HCT116 (cell line): Measurements from ENCODE around the gene CRB3. TPM values are rescaled to one million over a fixed set of nuclear protein-coding genes. Genes with fewer than 3 reads are reported as not detected.

Experiments
- ATAC-seq: fragments of 200-7000 bp; cut with Tn5 transposase; 2 replicates; pipeline ENCODE4 v1.9.1; 2020; ENCODE audit warnings: mild to moderate bottlenecking, moderate library complexity
- BruUV-seq: library from RNA; stranded (reverse); fragments of 400-500 nt; replicated peaks from 2 replicates; lab custom pipeline; 2021; lab: Mats Ljungman, UMichigan
- CTCF ChIA-PET: fragments of 300-600 bp; sonication (Branson Sonifier 250); formaldehyde crosslinking; loops from one replicate; lab custom pipeline; 2021; ENCODE audit warnings: antibody characterized with exemption; lab: Charles Lee
- POLR2A ChIA-PET: fragments of 300-600, 350-600 bp; sonication (Branson Sonifier 250); formaldehyde crosslinking; loops from one replicate; lab custom pipeline; 2021; ENCODE audit warnings: antibody characterized with exemption; lab: Charles Lee
- RAD21 ChIA-PET, 2 experiments: fragments of 300-600 bp; sonication (Branson Sonifier 250); formaldehyde crosslinking; loops; one replicate each; lab custom pipeline; 2023; ENCODE audit warnings: low total read pairs in 2 of 2; ENCODE audit not compliant: uncharacterized antibody in 2 of 2, unreplicated experiment in 2 of 2, low non-redundant PET in 1 of 2; lab: Charles Lee
- DNase-seq: peaks from one replicate; pipeline ENCODE4 v3.0.0-alpha.2; 2010; ENCODE audit warnings: low read depth, low spot score
- H2AFZ ChIP-seq: fragments of 200-600 bp; shearing (Covaris generic), sonication (generic); 2 replicates; pipeline ENCODE4 v1.6.1; 2017; ENCODE audit warnings: low read depth, mixed run types, mixed read lengths, antibody characterized with exemption, low read length; ENCODE audit not compliant: poor library complexity, severe bottlenecking
- H3K27ac ChIP-seq: 2 replicates; pipeline ENCODE4 v1.5.1; 2012; ENCODE audit warnings: low read depth, low read length
- H3K27me3 ChIP-seq: fragments of 200-600 bp; sonication (generic); 2 replicates; pipeline ENCODE4 v1.6.1; 2016; ENCODE audit warnings: mixed run types, low read length, mixed read lengths; ENCODE audit not compliant: insufficient read depth
- H3K36me3 ChIP-seq, 2 experiments: fragments of 200-500 bp in 1 of 2; fragments of 200-600 bp in 1 of 2; sonication (Bioruptor generic) in 1 of 2; sonication (generic) in 1 of 2; 2 replicates each; pipeline versions ENCODE4 v1.5.1 to v1.6.1; 2014 to 2016; ENCODE audit warnings: low read length in 2 of 2, inconsistent platforms in 1 of 2, mixed read lengths in 1 of 2, mixed run types in 1 of 2; ENCODE audit not compliant: insufficient read depth in 2 of 2, control insufficient read depth in 1 of 2
- H3K4me1 ChIP-seq, 2 experiments: fragments of 200-600 bp in 1 of 2; sonication (generic) in 1 of 2; 2 replicates each; pipeline versions ENCODE4 v1.5.1 to v1.6.1; 2012 to 2017; ENCODE audit warnings: low read length in 2 of 2, inconsistent platforms in 1 of 2, mild to moderate bottlenecking in 1 of 2, mixed read lengths in 1 of 2, mixed run types in 1 of 2, moderate library complexity in 1 of 2; ENCODE audit not compliant: insufficient read depth in 2 of 2, control insufficient read depth in 1 of 2
- H3K4me2 ChIP-seq: fragments of 200-600 bp; sonication (generic); 2 replicates; pipeline ENCODE4 v1.6.1; 2017; ENCODE audit warnings: mixed run types, low read length, mixed read lengths
- H3K4me3 ChIP-seq, 2 experiments: fragments of 200-600 bp in 1 of 2; sonication (generic) in 1 of 2; replicated peaks in 1 of 2; 2 replicates each; pipeline ENCODE4 v1.5.1; 2011 to 2016; ENCODE audit warnings: low read length in 2 of 2, control low read depth in 1 of 2, low read depth in 1 of 2, mild to moderate bottlenecking in 1 of 2, mixed read lengths in 1 of 2, mixed run types in 1 of 2
- H3K79me2 ChIP-seq: fragments of 200-600 bp; sonication (generic); 2 replicates; pipeline ENCODE4 v1.6.1; 2017; ENCODE audit warnings: mild to moderate bottlenecking, mixed run types, low read length, moderate library complexity, mixed read lengths; ENCODE audit not compliant: insufficient read depth
- H3K9ac ChIP-seq: fragments of 200-600 bp; sonication (generic); 2 replicates; pipeline ENCODE4 v1.6.1; 2016; ENCODE audit warnings: low read length, mixed read lengths
- H3K9me2 ChIP-seq: fragments of 200-600 bp; sonication (generic), shearing (Covaris generic); 2 replicates; pipeline ENCODE4 v1.6.1; 2017; ENCODE audit warnings: mixed run types, mild to moderate bottlenecking, moderate library complexity; ENCODE audit not compliant: insufficient read depth
- H3K9me3 ChIP-seq, 2 experiments: fragments of 200-500 bp in 1 of 2; fragments of 200-600 bp in 1 of 2; sonication (Bioruptor generic) in 1 of 2; sonication (generic) in 1 of 2; 2 replicates each; pipeline ENCODE4 v1.6.1; 2014 to 2017; ENCODE audit warnings: low read length in 2 of 2, mixed read lengths in 2 of 2, inconsistent platforms in 1 of 2, low read depth in 1 of 2, mild to moderate bottlenecking in 1 of 2, mixed run types in 1 of 2, moderate library complexity in 1 of 2; ENCODE audit not compliant: control insufficient read depth in 1 of 2, insufficient read depth in 1 of 2
- H4K20me1 ChIP-seq: fragments of 200-600 bp; sonication (generic), shearing (Covaris generic); 2 replicates; pipeline ENCODE4 v1.6.1; 2017; ENCODE audit warnings: mixed run types, mild to moderate bottlenecking, moderate library complexity; ENCODE audit not compliant: insufficient read depth
- CBX3 ChIP-seq: IDR thresholded peaks from 2 replicates; pipeline ENCODE4 v1.6.1; 2012; ENCODE audit warnings: low read depth
- CEBPB ChIP-seq: IDR thresholded peaks from 2 replicates; pipeline ENCODE4 v1.6.1; 2012; ENCODE audit warnings: low read depth
- EGR1 ChIP-seq: IDR thresholded peaks from 2 replicates; pipeline ENCODE4 v1.6.1; 2012; ENCODE audit warnings: low read depth
- EZH2 ChIP-seq: fragments of 200-600 bp; sonication (generic); IDR thresholded peaks from 2 replicates; pipeline ENCODE4 v1.6.1; 2017; ENCODE audit warnings: antibody characterized with exemption, mixed run types
- POLR2A ChIP-seq: IDR thresholded peaks from 2 replicates; pipeline ENCODE4 v1.7.0; 2011; ENCODE audit warnings: borderline replicate concordance; ENCODE audit not compliant: insufficient read depth, insufficient read length; ENCODE audit errors: extremely low read depth
- POLR2AphosphoS5 ChIP-seq: IDR thresholded peaks from 2 replicates; pipeline ENCODE4 v1.6.1; 2011; ENCODE audit warnings: mild to moderate bottlenecking, low read depth, low read length, moderate library complexity
- RAD21 ChIP-seq: IDR thresholded peaks from 2 replicates; pipeline ENCODE4 v1.6.1; 2012; ENCODE audit warnings: low read depth, mild to moderate bottlenecking
- SIN3A ChIP-seq: IDR thresholded peaks from 2 replicates; pipeline ENCODE4 v1.6.1; 2012; ENCODE audit warnings: low read depth
- SP1 ChIP-seq: IDR thresholded peaks from 2 replicates; pipeline ENCODE4 v1.6.1; 2012; ENCODE audit warnings: low read depth
- SRF ChIP-seq: IDR thresholded peaks from 2 replicates; pipeline ENCODE4 v1.6.1; 2012; ENCODE audit warnings: low read depth
- ZFX ChIP-seq: fragments of 450-650 bp; IDR thresholded peaks from 2 replicates; pipeline ENCODE4 v1.6.1; 2017
- ZNF274 ChIP-seq: fragments of 200-500 bp; sonication (Bioruptor generic); IDR thresholded peaks from 2 replicates; pipeline ENCODE4 v1.6.1; 2014; ENCODE audit warnings: mild to moderate bottlenecking, low read depth, low read length, inconsistent platforms
- intact Hi-C: fragments of 100-400 bp; cut with micrococcal nuclease; formaldehyde crosslinking; loops from 2 replicates; pipeline ENCODE4 v1.10.0; 2022
- total RNA-seq: library from RNA; stranded (reverse); gene quantifications from one replicate; pipeline ENCODE4 v1.2.1, GENCODE V29; 2021; ENCODE audit not compliant: unreplicated experiment
- TF ChIP-seq, protein P1 (sequence below): IDR thresholded peaks from 2 replicates; pipeline ENCODE4 v1.6.1; 2012; ENCODE audit warnings: low read depth
- TF ChIP-seq, protein P2 (sequence below): IDR thresholded peaks from 2 replicates; pipeline ENCODE4 v1.6.1; 2012

The CRB3 gene
- total RNA-seq, 1 experiment from 2014 or later, result 40.5 TPM

DNA sequence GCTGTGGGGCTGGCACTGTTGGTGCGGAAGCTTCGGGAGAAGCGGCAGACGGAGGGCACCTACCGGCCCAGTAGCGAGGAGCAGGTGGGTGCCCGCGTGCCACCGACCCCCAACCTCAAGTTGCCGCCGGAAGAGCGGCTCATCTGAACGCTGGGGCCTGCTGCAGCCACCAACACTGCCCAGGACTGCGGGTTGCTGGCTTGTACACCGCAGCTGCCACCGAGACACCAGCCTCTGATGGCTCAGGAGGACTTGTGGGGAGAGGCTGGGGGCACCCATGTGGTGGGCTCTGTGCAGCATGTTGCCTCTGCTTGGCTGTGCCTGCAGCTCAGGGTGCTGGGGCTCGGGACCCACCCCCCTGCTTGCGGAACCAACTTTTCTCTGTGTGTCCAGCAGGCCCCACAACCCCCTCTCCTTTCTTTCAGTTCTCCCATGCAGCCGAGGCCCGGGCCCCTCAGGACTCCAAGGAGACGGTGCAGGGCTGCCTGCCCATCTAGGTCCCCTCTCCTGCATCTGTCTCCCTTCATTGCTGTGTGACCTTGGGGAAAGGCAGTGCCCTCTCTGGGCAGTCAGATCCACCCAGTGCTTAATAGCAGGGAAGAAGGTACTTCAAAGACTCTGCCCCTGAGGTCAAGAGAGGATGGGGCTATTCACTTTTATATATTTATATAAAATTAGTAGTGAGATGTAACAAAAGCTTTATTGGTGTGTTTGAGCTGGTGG lies 2.6 kb downstream of the CRB3 start:
- ATAC-seq, result no peak

More for the DNA sequence above, 2.6 kb downstream of the CRB3 start:
- Histone ChIP-seq H3K4me3 (no peak overlapping the region), H3K79me2 (peaks cover 14% of the 10 kb centered on the region), H2AFZ (no peak overlapping the region), H4K20me1 (no peaks in the 10 kb centered on the region), H3K27me3 (no peaks in the 10 kb centered on the region), H3K9me3 (no peaks in the 10 kb centered on the region), H3K36me3 (peaks cover 0 to 10% of the 10 kb centered on the region in 2 experiments; a peak in 2 of 4 replicates), H3K27ac (no peak overlapping the region), H3K4me2 (no peak overlapping the region), H3K9me2 (no peaks in the 10 kb centered on the region), H3K4me1 (peaks cover 11 to 14% of the 10 kb centered on the region in 2 experiments; a peak in 3 of 4 replicates), H3K9ac (no peak overlapping the region)
- ChIA-PET RAD21 (interaction anchor here in 1 of 2 experiments (0.7 kb wide), 1 partner anchor 276 kb away, joined by 3 read pairs; no protein-coding TSS in a partner anchor), POLR2A (no interaction called here), CTCF (no interaction called here)
- no TSS peak for BruUV-seq
- TF ChIP-seq ZNF274 (no peak), CEBPB (no peak), ZFX (no peak), POLR2A (no peak), EZH2 (no peak), CBX3 (no peak), SP1 (no peak), POLR2AphosphoS5 (no peak), EGR1 (no peak), SRF (no peak), RAD21 (no peak), SIN3A (no peak)
- TF ChIP-seq, protein P1, sequence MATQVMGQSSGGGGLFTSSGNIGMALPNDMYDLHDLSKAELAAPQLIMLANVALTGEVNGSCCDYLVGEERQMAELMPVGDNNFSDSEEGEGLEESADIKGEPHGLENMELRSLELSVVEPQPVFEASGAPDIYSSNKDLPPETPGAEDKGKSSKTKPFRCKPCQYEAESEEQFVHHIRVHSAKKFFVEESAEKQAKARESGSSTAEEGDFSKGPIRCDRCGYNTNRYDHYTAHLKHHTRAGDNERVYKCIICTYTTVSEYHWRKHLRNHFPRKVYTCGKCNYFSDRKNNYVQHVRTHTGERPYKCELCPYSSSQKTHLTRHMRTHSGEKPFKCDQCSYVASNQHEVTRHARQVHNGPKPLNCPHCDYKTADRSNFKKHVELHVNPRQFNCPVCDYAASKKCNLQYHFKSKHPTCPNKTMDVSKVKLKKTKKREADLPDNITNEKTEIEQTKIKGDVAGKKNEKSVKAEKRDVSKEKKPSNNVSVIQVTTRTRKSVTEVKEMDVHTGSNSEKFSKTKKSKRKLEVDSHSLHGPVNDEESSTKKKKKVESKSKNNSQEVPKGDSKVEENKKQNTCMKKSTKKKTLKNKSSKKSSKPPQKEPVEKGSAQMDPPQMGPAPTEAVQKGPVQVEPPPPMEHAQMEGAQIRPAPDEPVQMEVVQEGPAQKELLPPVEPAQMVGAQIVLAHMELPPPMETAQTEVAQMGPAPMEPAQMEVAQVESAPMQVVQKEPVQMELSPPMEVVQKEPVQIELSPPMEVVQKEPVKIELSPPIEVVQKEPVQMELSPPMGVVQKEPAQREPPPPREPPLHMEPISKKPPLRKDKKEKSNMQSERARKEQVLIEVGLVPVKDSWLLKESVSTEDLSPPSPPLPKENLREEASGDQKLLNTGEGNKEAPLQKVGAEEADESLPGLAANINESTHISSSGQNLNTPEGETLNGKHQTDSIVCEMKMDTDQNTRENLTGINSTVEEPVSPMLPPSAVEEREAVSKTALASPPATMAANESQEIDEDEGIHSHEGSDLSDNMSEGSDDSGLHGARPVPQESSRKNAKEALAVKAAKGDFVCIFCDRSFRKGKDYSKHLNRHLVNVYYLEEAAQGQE, result no peak
- TF ChIP-seq, protein P2, sequence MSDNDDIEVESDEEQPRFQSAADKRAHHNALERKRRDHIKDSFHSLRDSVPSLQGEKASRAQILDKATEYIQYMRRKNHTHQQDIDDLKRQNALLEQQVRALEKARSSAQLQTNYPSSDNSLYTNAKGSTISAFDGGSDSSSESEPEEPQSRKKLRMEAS, result no peak
- intact Hi-C loops, result no loop called here
- DNase-seq, result no peak
